Vagina (tissue), 2 donors: ENCODE data around the gene OR4M1.
"Not testable (repeated sequence)": the region's sequence is repeated elsewhere in the genome, so short reads cannot be mapped to it uniquely, and the experiment has no call there.

Experiments
- POLR2A ChIP-seq, 2 donors: fragments of 450-650 bp; IDR thresholded peaks; one replicate each; pipeline ENCODE4 v1.6.1; 2017; ENCODE audit warnings: antibody characterized with exemption in 2 of 2, mild to moderate bottlenecking in 2 of 2, moderate library complexity in 2 of 2
- POLR2AphosphoS5 ChIP-seq, 2 donors: sonication (generic); formaldehyde crosslinking; IDR thresholded peaks; one replicate each; pipeline ENCODE4 v1.9.0; 2017; ENCODE audit warnings: antibody characterized with exemption in 2 of 2, mild to moderate bottlenecking in 2 of 2, low read depth in 1 of 2; ENCODE audit not compliant: insufficient read depth in 1 of 2
- TF ChIP-seq, protein P1 (sequence below), 3 experiments: fragments of 450-650 bp in 2 of 3; fragments of 200-600 bp in 1 of 3; sonication (generic) in 1 of 3; IDR thresholded peaks; one replicate each; pipeline ENCODE4 v1.5.1; 2017 to 2019; ENCODE audit warnings: antibody characterized with exemption in 3 of 3, mild to moderate bottlenecking in 2 of 3, moderate library complexity in 2 of 3

DNA sequence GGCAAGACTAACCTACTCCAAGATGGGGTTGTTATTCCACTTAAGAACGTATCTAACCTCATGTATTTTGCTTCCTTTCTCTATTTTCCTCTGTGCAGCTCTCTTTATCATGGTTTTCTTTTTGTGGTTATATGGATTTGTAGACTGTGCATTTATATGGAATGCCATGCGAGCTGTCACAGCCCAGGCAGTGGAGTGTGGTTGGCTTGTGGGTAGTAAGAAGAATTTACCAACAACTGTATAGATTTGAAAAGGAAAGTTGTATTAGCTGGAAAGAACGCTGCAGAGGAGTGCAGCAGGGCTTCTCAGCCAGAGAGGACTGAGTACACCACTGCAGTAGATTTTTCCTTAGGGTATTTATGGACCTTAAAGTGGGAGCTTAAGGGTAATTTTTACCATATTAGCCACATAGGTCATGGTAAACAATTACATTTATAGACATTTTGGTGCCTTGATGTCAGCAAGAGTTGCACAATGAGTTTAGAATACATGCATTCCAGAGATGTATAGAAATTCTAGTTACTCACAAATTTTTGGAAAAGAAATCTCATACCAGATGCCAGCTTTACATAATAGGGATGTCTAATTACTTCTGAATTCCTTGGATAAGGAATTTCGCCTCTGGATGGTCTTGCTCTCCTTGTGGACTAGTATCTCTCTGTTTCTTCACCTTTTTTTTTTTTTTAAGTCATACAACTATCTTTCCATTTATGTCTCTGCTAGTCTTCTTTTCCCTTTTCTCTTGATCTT lies 40.0 kb downstream of the OR4M1 start:
- TF ChIP-seq, protein P1, sequence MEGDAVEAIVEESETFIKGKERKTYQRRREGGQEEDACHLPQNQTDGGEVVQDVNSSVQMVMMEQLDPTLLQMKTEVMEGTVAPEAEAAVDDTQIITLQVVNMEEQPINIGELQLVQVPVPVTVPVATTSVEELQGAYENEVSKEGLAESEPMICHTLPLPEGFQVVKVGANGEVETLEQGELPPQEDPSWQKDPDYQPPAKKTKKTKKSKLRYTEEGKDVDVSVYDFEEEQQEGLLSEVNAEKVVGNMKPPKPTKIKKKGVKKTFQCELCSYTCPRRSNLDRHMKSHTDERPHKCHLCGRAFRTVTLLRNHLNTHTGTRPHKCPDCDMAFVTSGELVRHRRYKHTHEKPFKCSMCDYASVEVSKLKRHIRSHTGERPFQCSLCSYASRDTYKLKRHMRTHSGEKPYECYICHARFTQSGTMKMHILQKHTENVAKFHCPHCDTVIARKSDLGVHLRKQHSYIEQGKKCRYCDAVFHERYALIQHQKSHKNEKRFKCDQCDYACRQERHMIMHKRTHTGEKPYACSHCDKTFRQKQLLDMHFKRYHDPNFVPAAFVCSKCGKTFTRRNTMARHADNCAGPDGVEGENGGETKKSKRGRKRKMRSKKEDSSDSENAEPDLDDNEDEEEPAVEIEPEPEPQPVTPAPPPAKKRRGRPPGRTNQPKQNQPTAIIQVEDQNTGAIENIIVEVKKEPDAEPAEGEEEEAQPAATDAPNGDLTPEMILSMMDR (IDR thresholded peaks at IDR 0.05): not testable (repeated sequence)
- not testable (repeated sequence) for TF ChIP-seq POLR2A (IDR thresholded peaks at IDR 0.05); POLR2AphosphoS5 (IDR thresholded peaks at IDR 0.05; ENCODE audit: insufficient read depth in 1 of 2, low read depth in 1 of 2)
